Activated CD4-positive, alpha-beta T cell treated with anti-CD3 and anti-CD28 coated beads, Interleukin-2, amount 10 ng/mL, durations not matched to agents 7 days and 5 days (primary cell): Measurements from ENCODE around the gene INPP4B. TPM values are rescaled to one million over a fixed set of nuclear protein-coding genes. Genes with fewer than 3 reads are reported as not detected.

Source experiments
- CTCF ChIA-PET: fragments of 350-600 bp; sonication (Branson Sonifier 250); formaldehyde crosslinking; loops from one replicate; lab custom pipeline; 2021; ENCODE audit warnings: antibody characterized with exemption; lab: Charles Lee
- POLR2A ChIA-PET: fragments of 350-600 bp; sonication (Branson Sonifier 250); formaldehyde crosslinking; loops from one replicate; lab custom pipeline; 2021; ENCODE audit warnings: antibody characterized with exemption; lab: Charles Lee
- DNase-seq: peaks from one replicate; pipeline ENCODE4 v3.0.0-alpha.2; 2020
- H3K27ac Mint-ChIP-seq: one replicate; pipeline ENCODE4 v1.8.0; 2021; ENCODE audit warnings: mild to moderate bottlenecking, moderate library complexity, mixed read lengths
- H3K27me3 Mint-ChIP-seq: one replicate; pipeline ENCODE4 v1.8.0; 2021; ENCODE audit warnings: mixed read lengths
- H3K36me3 Mint-ChIP-seq: one replicate; pipeline ENCODE4 v1.8.0; 2021; ENCODE audit warnings: low read depth, mixed read lengths
- H3K4me1 Mint-ChIP-seq: one replicate; pipeline ENCODE4 v1.8.0; 2021; ENCODE audit warnings: mixed read lengths
- H3K4me3 Mint-ChIP-seq: one replicate; pipeline ENCODE4 v1.8.0; 2021; ENCODE audit warnings: mild to moderate bottlenecking, moderate library complexity, mixed read lengths
- H3K9me3 Mint-ChIP-seq: one replicate; pipeline ENCODE4 v1.8.0; 2021; ENCODE audit warnings: mixed read lengths
- total RNA-seq, 2 experiments: library from RNA; stranded (reverse); gene quantifications; one replicate each; pipeline ENCODE4 v1.2.3, GENCODE V29; 2021

The INPP4B gene
- total RNA-seq, 2 experiments from 2014 or later = 71.6 to 79.2 TPM

DNA sequence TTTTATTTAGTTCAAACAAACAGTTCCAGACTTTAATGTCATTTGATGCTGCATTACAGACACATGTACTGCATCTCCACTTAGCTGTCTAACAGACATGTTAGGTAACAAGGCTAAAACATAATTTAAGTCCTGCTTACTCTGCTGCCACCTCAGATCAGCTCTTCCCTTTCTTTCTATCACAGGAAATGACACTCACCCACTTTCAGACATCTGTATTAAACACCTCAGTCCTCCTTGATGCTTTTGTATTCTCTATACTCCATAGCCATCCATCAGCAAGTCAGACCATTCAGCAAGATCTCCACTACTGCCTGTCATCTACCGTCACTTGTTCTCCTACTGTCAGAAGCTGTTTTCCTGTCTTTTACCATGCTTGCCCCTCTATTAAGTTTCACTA, 804.3 kb downstream of the INPP4B start:
- peaks cover 20% of the 10 kb centered on the region for H3K4me1 Mint-ChIP-seq
- POLR2A ChIA-PET = no interaction called here

DNA sequence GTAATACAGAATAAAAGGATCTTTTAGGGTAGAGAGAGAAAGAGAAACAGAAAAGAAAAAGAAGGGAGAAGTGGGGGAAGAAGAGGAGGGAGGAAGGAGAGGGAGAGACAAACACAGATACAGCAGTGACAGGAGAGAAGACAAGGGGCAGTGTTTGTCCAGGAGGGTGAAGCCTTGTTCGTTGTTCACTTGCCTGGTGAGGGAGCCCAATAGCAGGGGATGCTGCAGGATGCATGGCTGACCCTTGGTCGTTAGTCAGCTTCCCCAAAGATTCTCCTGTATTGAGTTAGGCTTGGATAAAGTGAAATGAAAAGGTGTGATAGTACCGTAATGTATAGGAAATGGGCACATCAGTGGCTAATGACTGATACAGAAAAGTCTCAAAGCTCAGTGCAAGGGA, 806.1 kb downstream of the INPP4B start:
- H3K27ac Mint-ChIP-seq = no peak overlapping the region

More for the DNA sequence above, 804.3 kb downstream of the INPP4B start:
- Mint-ChIP-seq H3K36me3 (peaks cover 18% of the 10 kb centered on the region), H3K4me3 (no peak overlapping the region), H3K9me3 (no peaks in the 10 kb centered on the region), H3K27ac (no peak overlapping the region), H3K27me3 (no peaks in the 10 kb centered on the region)
- no peak for DNase-seq
- CTCF ChIA-PET = interaction anchor here (0.7 kb wide), 1 partner anchor 604 kb away, joined by 3 read pairs; no protein-coding TSS in a partner anchor

DNA sequence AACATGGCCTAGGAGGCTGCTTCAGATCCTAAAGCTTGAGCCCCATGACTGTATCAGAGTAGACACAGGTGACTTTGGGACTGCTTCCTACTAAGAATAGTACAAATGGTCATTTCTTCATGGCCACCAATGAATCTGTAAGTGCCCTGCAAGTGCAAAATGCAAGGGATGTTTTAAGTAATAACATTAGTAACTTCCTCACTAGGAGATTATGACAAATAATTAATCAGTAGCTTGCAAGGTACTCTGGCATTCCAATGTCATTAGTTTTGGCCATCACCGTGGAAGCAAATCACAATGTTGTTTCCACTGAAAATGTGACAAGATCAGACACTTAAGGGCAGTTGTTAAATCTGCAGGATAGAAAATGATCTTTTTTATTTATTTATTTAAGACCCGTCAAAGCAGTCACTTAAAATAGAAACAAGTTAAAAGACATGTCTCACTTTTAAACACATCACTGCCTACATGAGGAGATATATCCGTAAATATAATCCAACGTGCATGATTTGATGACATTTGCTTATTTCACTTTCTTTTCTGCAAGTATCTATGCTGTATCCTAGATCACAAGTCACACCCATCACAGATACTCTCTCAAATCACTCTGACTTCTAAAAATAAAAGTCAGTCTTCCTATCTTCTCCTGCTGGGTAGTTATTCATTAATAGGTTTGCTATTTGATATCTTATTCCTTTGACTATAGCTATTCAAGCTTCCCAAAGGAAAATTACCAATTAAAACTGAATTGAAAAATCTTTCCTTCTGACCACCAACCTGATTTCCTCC, 809.1 kb downstream of the INPP4B start:
- Mint-ChIP-seq H3K36me3 (peaks cover 14% of the 10 kb centered on the region), H3K4me3 (no peak overlapping the region), H3K4me1 (peaks cover 17% of the 10 kb centered on the region), H3K9me3 (no peaks in the 10 kb centered on the region), H3K27ac (no peak overlapping the region), H3K27me3 (no peaks in the 10 kb centered on the region)
- no peak for DNase-seq
- CTCF ChIA-PET = no interaction called here
- POLR2A ChIA-PET = no interaction called here

More for the DNA sequence above, 806.1 kb downstream of the INPP4B start:
- peaks cover 20% of the 10 kb centered on the region for H3K4me1 Mint-ChIP-seq
- H3K36me3 Mint-ChIP-seq = peaks cover 18% of the 10 kb centered on the region
- ChIA-PET POLR2A (no interaction called here), CTCF (no interaction called here)
- H3K9me3 Mint-ChIP-seq = no peaks in the 10 kb centered on the region
- no peak for DNase-seq
- no peak overlapping the region for H3K4me3 Mint-ChIP-seq
- H3K27me3 Mint-ChIP-seq = no peaks in the 10 kb centered on the region

DNA sequence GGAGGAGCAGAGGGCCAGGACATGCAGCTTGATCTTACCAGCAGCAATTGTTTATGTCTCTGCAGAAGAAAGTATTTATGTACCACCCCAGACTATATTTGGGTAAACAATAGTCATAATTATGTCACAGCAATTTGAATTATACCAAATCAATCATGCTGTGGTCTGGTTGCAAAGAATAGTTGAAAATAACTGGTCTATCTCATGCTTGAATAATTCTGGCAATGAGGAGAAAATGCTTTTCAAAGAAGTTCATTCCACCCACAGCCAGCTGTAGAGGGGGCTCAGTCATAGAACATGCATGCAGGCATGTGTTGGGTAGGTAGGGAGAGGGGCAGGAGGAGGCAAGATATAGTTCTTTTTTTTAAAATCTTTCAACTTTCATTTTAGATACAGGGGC, 810.5 kb downstream of the INPP4B start:
- no peaks in the 10 kb centered on the region for H3K27me3 Mint-ChIP-seq
- no peaks in the 10 kb centered on the region for H3K9me3 Mint-ChIP-seq
- no peak for DNase-seq
- no peak overlapping the region for H3K27ac Mint-ChIP-seq
- POLR2A ChIA-PET = no interaction called here
- CTCF ChIA-PET = no interaction called here
- no peak overlapping the region for H3K4me3 Mint-ChIP-seq
- H3K4me1 Mint-ChIP-seq = peaks cover 14% of the 10 kb centered on the region
- peaks cover 18% of the 10 kb centered on the region for H3K36me3 Mint-ChIP-seq

DNA sequence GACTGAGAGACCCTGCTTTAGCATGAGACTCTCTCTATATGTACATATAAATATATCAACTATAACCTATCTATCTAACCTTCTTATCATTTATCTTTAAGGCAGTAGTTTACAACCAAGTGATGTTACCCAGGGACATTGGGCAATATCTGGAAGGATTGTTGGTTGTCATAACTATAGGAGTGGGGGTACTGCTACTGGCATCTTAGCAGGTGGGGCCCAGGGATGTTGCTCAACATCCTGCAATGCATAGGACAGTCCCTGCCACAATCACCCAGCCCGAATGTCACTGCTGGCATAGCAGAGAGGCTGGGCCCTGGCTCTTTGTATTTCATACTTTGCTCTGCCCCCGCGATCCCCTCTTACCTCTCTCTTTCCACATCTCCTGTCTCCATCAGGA, 812.0 kb downstream of the INPP4B start:
- H3K4me3 Mint-ChIP-seq = no peak overlapping the region
- CTCF ChIA-PET = interaction anchor here (1.0 kb wide), 1 partner anchor 29 kb away, joined by 5 read pairs; no protein-coding TSS in a partner anchor
- H3K9me3 Mint-ChIP-seq = no peaks in the 10 kb centered on the region
- no peaks in the 10 kb centered on the region for H3K27me3 Mint-ChIP-seq
- no peak overlapping the region for H3K27ac Mint-ChIP-seq
- peaks cover 18% of the 10 kb centered on the region for H3K36me3 Mint-ChIP-seq
- POLR2A ChIA-PET = no interaction called here
- peaks cover 9% of the 10 kb centered on the region for H3K4me1 Mint-ChIP-seq
- DNase-seq = no peak

DNA sequence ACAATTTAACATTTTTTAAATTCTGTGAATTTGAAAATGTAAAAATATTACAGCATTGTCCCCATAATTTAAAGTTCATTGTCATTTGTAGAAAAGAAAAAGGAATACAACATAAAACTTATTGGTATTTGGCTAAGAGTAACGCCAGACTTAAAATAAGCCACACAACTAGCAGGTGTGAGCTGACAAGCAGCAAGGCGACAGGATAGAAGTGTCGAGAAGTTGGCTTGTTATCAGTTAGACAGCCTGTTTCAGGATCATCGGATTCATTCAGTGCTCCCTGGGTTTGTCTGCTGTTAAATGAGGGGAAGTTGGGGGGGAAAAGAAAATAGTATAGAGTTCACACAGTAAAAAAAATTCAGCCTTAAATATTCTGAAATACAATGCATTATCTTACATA, 816.1 kb downstream of the INPP4B start:
- no peak for DNase-seq
- Mint-ChIP-seq H3K27me3 (no peaks in the 10 kb centered on the region), H3K36me3 (peaks cover 24% of the 10 kb centered on the region), H3K27ac (no peak overlapping the region), H3K4me1 (no peaks in the 10 kb centered on the region), H3K4me3 (no peak overlapping the region), H3K9me3 (no peaks in the 10 kb centered on the region)
- ChIA-PET CTCF (no interaction called here), POLR2A (no interaction called here)

DNA sequence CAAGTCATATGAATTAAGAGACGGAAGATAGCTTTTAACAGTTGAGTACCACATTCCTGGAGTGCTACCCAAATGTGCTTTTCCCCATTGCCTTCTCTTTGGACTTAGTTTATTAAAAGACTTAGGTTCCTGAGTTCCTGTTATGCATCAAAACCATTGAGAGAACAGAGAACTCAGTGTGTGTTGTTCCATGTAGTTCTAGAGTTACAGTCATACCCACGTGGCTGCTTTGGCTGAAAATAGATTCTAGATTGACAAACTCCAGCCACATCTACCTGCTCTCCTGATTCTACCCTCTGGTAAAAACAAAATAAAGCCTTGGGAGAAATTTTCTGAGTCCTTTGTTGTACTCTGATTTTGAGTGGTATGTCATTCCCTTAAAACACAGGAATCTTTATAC, 824.3 kb downstream of the INPP4B start:
- Mint-ChIP-seq H3K27ac (no peak overlapping the region), H3K4me1 (no peaks in the 10 kb centered on the region), H3K9me3 (no peaks in the 10 kb centered on the region), H3K27me3 (no peaks in the 10 kb centered on the region), H3K36me3 (peaks cover 3% of the 10 kb centered on the region), H3K4me3 (no peak overlapping the region)
- DNase-seq = no peak
- ChIA-PET POLR2A (no interaction called here), CTCF (interaction anchor here (1.2 kb wide), 1 partner anchor 17 kb away, joined by 3 read pairs; no protein-coding TSS in a partner anchor)

DNA sequence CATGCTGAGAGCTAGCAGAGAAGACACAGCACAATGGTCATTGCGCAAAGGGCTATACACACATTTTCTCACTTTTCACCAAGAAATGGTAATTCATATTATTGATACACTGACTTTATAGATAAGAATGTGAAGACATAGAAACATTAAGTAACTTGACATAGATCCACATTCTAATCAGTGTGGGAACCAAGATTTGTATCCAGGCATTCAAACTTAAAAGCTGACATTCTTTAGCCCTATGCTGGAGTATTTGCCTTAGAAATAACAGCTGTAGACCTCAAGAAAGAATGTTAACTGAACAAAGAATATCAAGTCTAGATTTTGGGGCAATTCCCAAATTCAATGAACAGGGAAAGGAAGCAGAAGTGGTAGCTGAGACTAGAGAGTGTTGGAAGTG, 824.9 kb downstream of the INPP4B start:
- POLR2A ChIA-PET = no interaction called here

DNA sequence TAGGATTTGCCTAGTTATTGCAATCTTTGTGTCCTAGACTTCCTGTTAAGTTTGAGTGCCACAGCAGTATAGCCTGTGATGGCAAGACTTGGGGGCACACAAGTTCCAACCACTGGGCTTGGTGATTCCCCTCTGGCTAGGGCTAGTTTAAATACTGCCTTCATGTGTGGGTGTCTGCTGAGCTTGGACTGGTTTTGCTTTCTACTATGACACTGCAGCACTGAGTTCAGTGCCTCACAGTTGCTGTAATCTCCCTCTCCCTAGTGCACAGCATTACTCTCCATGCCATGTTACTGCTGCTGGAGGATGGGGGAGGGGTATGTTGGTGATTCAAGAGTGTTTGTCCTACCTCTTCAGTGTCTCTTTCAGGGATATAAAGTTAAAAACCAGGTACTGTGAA, 830.1 kb downstream of the INPP4B start:
- H3K4me1 Mint-ChIP-seq = no peaks in the 10 kb centered on the region
- peaks cover 17% of the 10 kb centered on the region for H3K27me3 Mint-ChIP-seq
- H3K9me3 Mint-ChIP-seq = peaks cover 3% of the 10 kb centered on the region
- H3K4me3 Mint-ChIP-seq = no peak overlapping the region
- no peak overlapping the region for H3K27ac Mint-ChIP-seq
- POLR2A ChIA-PET = no interaction called here
- no peak for DNase-seq
- CTCF ChIA-PET = interaction anchor here (0.6 kb wide), 1 partner anchor 15 kb away, joined by 3 read pairs; no protein-coding TSS in a partner anchor
- no peaks in the 10 kb centered on the region for H3K36me3 Mint-ChIP-seq

More for the DNA sequence above, 824.9 kb downstream of the INPP4B start:
- peaks cover 2% of the 10 kb centered on the region for H3K36me3 Mint-ChIP-seq
- CTCF ChIA-PET = no interaction called here
- peak overlapping the region; percentile 6 for H3K27ac Mint-ChIP-seq
- no peaks in the 10 kb centered on the region for H3K27me3 Mint-ChIP-seq
- no peak overlapping the region for H3K4me3 Mint-ChIP-seq
- DNase-seq = no peak
- no peaks in the 10 kb centered on the region for H3K4me1 Mint-ChIP-seq
- H3K9me3 Mint-ChIP-seq = no peaks in the 10 kb centered on the region

DNA sequence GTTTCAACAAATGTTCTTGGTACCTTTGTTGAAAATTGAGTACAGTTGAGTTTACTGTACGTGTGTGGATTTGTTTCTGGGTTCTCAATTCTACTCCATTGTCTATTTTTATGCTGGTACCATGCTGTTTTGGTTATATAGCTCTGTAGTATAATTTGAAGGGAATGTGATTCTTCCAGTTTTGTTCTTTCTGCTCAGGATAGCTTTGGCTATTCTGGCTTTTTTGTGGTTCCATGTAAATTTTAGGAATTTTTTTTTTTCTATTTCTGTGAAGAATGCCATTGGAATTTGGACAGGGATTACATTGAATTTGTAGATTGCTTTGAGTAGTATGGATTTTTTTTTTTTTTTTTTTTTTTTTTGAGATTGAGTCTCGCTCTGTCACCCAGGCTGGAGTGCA, 836.4 kb downstream of the INPP4B start:
- peaks cover 10% of the 10 kb centered on the region for H3K9me3 Mint-ChIP-seq
- CTCF ChIA-PET = no interaction called here
- H3K36me3 Mint-ChIP-seq = no peaks in the 10 kb centered on the region
- POLR2A ChIA-PET = no interaction called here
- H3K27ac Mint-ChIP-seq = no peak overlapping the region
- H3K27me3 Mint-ChIP-seq = peaks cover 29% of the 10 kb centered on the region
- no peaks in the 10 kb centered on the region for H3K4me1 Mint-ChIP-seq
- H3K4me3 Mint-ChIP-seq = no peak overlapping the region
- no peak for DNase-seq

DNA sequence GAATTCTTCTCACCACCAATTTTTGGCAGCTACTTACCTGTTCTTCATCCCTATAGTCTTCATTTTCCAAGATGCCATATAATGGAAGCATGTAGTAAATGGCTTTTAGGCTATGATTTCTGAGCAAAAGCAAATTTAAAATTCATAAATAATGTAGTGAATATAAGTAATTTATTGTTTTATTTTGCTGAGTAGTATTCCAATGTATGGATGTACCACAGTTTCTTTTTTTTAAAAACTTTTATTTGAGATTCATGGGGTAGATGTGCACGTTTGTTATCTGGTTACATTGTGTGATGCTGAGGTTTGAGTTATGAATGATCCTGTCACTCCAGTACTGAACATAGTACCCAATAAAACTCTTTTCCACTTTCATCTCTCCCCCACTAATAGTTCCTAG, 840.6 kb downstream of the INPP4B start:
- Mint-ChIP-seq H3K36me3 (no peaks in the 10 kb centered on the region), H3K4me1 (no peaks in the 10 kb centered on the region), H3K27ac (no peak overlapping the region), H3K4me3 (no peak overlapping the region), H3K27me3 (peaks cover 12% of the 10 kb centered on the region), H3K9me3 (peaks cover 4% of the 10 kb centered on the region)
- CTCF ChIA-PET = no interaction called here
- DNase-seq = no peak
- POLR2A ChIA-PET = no interaction called here

DNA sequence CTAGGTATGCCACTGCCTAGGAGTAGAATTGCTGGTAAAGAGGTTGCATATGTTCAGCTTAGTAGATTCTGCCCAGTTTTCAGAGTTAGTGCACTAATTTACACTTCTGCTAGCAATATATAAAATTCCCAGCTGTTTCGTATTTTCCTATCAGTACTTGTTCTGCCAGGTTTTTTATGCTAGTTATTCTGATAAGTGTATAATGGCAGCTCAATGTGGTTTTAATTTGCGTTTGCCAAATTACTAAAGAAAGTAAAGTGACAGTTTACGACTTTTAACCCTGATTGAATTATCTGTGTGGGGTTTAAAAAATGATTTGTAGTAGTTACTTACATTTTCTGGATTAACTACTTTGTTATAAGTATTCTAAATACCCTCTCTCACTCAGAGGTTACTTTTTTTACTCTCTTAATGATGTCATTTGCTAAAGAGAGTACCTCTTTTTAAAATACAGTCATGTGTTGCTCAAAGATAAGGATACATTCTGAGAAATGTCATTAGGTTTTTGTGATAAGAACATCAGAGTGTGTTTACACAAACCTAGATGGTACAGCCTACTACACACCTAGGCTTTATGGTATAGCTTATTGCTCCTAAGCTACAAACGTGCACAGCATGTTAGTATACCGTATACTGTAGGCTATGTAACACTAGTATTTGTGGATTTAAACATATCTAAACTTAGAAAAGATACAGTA, 846.5 kb downstream of the INPP4B start:
- CTCF ChIA-PET = no interaction called here
- Mint-ChIP-seq H3K27ac (no peak overlapping the region), H3K27me3 (no peaks in the 10 kb centered on the region), H3K4me1 (no peaks in the 10 kb centered on the region), H3K4me3 (no peak overlapping the region), H3K9me3 (peaks cover 2% of the 10 kb centered on the region), H3K36me3 (no peaks in the 10 kb centered on the region)
- DNase-seq = no peak
- POLR2A ChIA-PET = interaction anchor here (0.5 kb wide), 1 partner anchor 405 kb away, joined by 5 read pairs; no protein-coding TSS in a partner anchor

DNA sequence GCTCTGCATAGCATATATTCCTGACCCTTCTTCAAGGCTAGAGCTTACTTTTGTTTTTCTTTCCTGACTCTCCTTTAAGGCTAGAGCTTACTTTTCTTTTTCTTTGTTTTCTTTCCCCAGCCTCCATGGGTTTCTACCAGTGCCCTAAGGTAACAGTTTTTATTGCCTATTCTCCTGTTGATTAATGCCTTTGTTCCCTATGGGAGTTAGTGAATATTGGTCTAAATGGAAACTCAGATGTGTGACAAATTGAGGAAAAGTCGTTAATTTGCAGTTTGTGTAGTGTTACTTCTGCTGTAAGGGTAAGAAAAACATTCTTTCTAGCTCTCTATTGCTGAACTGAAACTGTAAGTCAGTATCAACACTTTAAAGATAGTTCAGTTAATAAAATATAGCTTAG, 851.0 kb downstream of the INPP4B start:
- POLR2A ChIA-PET = no interaction called here

More for the DNA sequence above, 851.0 kb downstream of the INPP4B start:
- no peaks in the 10 kb centered on the region for H3K4me1 Mint-ChIP-seq
- no peak overlapping the region for H3K4me3 Mint-ChIP-seq
- H3K27ac Mint-ChIP-seq = no peak overlapping the region
- no peaks in the 10 kb centered on the region for H3K36me3 Mint-ChIP-seq
- no peak for DNase-seq
- CTCF ChIA-PET = no interaction called here
- H3K9me3 Mint-ChIP-seq = peaks cover 11% of the 10 kb centered on the region
- H3K27me3 Mint-ChIP-seq = peaks cover 2% of the 10 kb centered on the region
